SK-N-MC (cell line): ENCODE results near the gene SCRT2.

Experiments
- EZH2 ChIP-seq: fragments of 200-600 bp; sonication (generic); IDR thresholded peaks from one replicate; pipeline ENCODE4 v1.6.1; 2017; ENCODE audit warnings: antibody characterized with exemption
- FOXP2 ChIP-seq: optimal IDR thresholded peaks from 2 replicates; pipeline ENCODE3; 2011; ENCODE audit warnings: mild to moderate bottlenecking, moderate library complexity; ENCODE audit not compliant: insufficient read depth; ENCODE audit errors: extremely low read length, control extremely low read depth
- POLR2AphosphoS5 ChIP-seq: IDR thresholded peaks from 2 replicates; pipeline ENCODE4 v1.6.1; 2012; ENCODE audit warnings: mild to moderate bottlenecking, low read depth, low read length, borderline replicate concordance

DNA sequence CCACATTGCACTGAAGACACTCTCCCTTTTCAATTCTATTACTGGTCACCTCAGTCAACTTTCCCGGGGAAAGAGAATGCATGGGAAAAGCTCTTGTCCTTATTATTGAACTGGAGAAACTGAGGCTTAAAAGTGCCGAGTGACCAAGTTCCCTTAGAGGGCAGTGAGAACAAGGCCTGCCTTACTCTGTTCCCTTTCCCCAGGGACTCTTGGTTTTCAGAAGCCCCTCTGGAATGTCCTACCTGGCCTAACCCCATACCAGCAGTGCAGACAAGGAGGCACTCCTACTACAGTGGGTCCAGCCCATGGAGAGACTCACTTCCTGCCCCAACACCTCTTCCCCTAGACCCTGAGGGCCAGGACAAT, 28.8 kb downstream of the SCRT2 start:
- TF ChIP-seq EZH2 (no peak), POLR2AphosphoS5 (no peak), FOXP2 (no peak)
